HUDEP-2 (cell line): ENCODE measurements around the gene MCC.

Experiments
- DNase-seq, 76 experiments: peaks; one replicate each; lab custom pipeline; 2025; ENCODE audit not compliant: unreplicated experiment in 76 of 76; lab: John Stamatoyannopoulos, UW

MCC gene

DNA sequence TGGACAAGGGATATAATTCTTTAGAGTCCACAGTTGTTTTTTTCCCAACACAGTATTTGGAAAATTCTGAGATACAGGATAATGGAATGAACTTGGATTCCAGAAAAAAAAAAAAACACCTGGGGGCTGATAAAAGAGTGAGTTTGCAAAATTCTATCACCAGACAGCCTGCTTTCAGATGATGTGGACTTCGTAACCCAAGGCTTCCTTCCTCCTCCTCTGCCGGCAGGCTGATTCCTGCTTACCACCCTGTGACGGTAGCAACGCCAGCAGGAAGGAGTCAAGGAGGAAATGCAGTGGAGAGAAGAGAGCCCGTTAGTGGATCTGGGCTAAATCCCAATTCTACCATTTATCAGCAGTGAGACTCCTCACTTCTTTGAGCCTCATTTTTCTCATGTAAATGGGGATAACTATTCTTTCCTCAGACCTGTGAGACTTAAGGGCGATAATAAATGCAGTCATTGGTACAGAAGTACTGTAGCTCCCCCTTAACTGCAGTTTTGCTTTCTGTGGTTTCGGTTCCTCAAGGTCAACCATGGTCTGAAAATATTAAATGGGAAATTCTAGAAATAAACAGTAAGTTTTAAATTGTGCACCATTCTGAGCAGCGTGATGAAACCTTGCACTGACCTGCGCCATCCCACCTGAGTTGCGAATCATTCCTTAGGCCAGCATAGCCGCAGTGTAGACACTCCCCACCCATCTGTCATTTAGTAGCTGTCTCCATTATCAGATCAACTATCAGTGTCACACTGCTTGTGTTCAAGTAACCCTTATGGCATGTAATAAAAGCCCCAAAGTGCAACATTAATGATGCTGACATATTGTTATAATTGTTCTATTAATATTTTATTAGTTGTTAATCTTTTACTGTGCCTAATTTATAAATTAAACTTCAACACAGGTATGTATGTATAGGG is 440.3 kb downstream of the MCC start:
- no peak for DNase-seq

- peak in 70 of 76 experiments; percentile 3 to 73 (median 43) for DNase-seq
Observed at GRCh38 chr5:113047234-113047633, 441.0 kb downstream of the MCC start.

DNA sequence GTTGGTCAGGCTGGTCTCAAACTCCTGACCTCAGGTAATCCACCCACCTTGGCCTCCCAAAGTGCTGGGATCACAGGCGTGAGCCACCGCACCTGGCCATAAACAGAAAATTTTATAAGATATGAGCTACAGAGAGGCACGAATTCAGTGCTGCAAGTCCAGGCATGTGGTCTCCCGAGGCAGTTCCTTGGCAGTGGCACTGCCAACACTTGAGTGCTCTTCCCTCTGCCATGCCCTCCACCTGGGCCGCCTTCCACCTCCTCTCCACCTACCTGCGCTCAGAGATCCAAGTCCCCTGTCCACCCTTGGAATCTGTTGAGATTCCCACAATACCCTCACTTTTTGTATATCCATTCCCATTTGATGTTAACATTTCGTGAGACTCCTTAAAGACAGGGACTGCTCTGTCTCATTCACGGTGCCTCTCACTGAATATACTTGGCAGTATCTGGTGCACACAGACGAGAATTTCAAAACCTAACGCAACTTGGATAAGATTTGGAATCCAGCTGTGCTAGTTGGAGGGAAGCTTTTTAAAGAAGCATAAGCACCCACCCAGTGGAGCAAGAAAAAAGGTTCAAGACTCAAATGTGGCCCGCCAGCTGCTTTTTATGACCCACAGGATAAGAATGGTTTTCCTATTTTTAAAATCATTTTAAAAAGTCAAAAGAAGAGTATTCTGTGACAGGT is 443.3 kb downstream of the MCC start:
- DNase-seq = no peak

- DNase-seq = peak in 10 of 76 experiments; percentile 4 to 40 (median 14)
Observed at GRCh38 chr5:113043491-113043931, 444.7 kb downstream of the MCC start.

- peak in 27 of 76 experiments; percentile 2 to 60 (median 25) for DNase-seq
Observed at GRCh38 chr5:113042491-113043243, 445.6 kb downstream of the MCC start.

- no peak for DNase-seq
Observed at GRCh38 chr5:113040672-113041260, 447.5 kb downstream of the MCC start.

DNA sequence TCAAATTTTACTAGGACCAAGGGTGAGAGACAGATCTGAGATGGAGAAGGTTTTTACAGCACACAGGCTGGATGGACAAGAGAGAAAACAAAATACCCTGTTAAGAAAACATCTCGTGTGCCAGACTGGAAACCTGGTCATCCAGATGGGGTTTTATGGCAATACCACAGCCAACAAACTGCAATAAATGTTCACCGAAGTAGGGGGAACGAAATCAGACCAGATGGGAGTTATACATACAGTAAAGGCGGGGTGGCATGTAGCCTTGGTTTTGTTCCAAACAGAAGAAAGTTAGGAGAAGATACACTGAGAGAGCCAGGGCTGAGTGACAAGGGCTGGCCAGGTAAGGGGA is 448.3 kb downstream of the MCC start:
- DNase-seq = no peak

GRCh38 chr5:113039229-113039933 is 448.9 kb downstream of the MCC start:
- no peak for DNase-seq

GRCh38 chr5:113038714-113039113 is 449.5 kb downstream of the MCC start:
- no peak for DNase-seq

GRCh38 chr5:113038136-113038535 is 450.1 kb downstream of the MCC start:
- DNase-seq = no peak

- DNase-seq = no peak
Observed at GRCh38 chr5:113036826-113037225, 451.4 kb downstream of the MCC start.

- no peak for DNase-seq
Observed at GRCh38 chr5:113036321-113036720, 451.9 kb downstream of the MCC start.

DNA sequence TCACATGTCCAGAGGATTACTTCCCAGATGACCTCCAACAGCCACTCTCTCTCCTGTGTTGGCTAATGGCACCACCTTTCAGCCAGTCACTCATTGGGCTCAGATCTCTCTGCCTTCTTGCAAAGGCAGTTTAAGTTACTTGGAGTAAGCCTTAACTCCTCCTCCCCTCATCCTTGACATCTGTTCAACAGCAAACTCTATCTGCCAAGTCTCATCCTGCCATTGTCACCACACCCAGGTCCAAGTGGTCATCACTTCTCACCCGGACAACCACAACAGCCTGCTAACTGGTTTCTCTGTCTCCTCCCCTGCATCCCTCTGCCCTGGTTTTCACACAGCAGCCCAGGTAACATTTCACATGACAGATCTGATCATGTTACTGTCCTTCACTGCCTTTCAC is 453.2 kb downstream of the MCC start:
- DNase-seq = no peak

DNA sequence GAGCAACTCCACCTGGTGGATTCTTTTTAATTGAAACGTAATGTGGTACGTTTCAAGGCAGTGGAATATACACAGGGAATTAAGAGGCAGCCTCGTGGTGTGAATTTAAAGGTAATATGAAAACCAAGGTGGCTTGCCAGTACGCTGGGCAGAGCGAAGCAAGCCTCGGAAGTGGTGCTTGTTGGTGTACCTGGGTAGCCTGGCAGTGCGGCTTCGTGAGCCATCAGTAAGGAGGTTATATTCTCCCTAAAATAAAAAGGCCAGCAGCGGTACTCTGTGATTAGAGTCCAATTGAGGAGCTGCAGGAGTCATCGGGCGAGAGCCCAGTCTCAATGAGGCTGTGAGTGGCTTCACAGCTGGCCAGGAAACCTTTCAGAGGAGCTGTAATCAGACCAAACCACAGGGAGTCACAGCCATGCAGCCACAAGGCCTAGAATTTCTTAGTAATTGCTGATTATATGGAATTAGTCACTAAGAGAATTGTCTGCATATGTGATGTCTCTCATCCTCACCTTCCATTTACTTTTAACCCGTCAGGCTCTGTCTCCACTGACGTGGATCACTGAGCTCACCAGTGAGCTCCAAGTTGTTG is 454.0 kb downstream of the MCC start:
- no peak for DNase-seq

- DNase-seq = no peak
Observed at GRCh38 chr5:113031557-113031956, 456.7 kb downstream of the MCC start.

DNA sequence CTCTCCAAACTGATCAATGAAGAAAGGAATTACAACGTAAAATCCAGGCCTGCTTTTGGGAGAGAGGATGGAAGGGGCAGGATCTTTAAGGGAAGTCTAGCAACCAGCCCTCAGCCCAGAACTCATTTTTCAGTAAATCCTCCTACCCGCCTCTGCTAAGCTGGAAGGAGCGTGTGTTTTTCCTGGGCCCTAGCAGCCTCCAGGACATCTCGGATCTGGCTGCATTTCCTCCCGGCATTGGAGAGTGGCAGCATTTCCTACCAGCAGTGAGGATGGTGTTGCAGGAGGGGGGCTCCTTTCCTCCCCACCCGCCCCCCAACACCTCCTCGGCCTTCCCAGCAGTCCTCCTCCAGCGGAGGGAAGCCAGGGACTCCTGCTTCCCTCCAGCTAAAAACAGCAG is 457.1 kb downstream of the MCC start:
- no peak for DNase-seq

GRCh38 chr5:113029614-113030013 is 458.6 kb downstream of the MCC start:
- DNase-seq = no peak

DNA sequence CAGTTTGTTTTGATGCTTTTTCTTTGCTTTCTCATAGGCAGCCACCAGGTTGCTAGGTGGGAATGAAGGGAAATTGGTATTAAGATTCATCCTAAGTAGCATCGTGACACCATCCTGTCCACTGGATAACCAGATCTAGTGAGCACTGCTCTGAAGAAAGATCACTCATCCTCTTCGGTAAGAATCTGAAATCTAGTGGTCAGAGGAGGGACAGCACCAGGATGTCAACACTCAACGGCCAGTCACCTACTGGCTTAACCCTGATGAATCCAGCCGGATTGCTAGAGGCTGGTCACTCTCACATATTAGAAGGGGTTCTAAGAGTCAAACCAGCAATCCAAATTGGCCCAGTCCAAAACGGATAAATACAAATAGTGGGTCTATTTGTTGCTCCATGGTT is 460.8 kb downstream of the MCC start:
- no peak for DNase-seq

DNA sequence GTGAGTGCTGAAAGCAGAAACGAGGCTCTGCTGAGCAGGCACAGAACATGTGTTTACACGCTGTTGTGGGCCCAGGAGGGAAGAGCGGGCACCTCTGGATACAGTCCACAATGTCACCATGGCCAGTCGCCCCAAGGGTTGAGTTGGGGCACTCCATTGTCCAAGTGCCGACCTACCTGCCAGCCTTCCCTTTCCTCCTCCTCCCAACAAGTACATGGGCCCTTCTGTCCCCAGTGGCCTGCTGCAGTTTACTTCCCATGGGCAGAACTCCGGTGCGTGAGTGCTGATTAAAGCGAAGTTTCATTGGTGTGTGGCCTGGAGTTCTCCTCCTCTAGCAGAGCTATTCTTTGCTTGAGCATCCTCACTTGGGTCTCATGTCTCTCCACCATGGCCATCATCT is 461.2 kb downstream of the MCC start:
- no peak for DNase-seq

GRCh38 chr5:113026211-113026610 is 462.0 kb downstream of the MCC start:
- DNase-seq = no peak
